Bronchial epithelial cell (primary cell): ENCODE measurements around the gene ASPN. TPM values are rescaled to one million over a fixed set of nuclear protein-coding genes. Genes with fewer than 3 reads are reported as not detected.

Experiments used
- DNase-seq: peaks from one replicate; pipeline ENCODE4 v3.0.0-alpha.2; 2010; ENCODE audit warnings: low read depth
- FAIRE-seq: peaks from 2 replicates; lab custom pipeline; 2011; peaks lifted over from hg19 to GRCh38; lab: Jason Lieb, UNC
- H3K27me3 ChIP-seq: 2 replicates; pipeline ENCODE4 v1.5.1; 2011; ENCODE audit warnings: low read length; ENCODE audit not compliant: control insufficient read depth, insufficient read depth
- H3K36me3 ChIP-seq: 2 replicates; pipeline ENCODE4 v1.5.1; 2011; ENCODE audit warnings: low read length; ENCODE audit not compliant: control insufficient read depth, insufficient read depth
- H3K4me3 ChIP-seq: 2 replicates; pipeline ENCODE4 v1.5.1; 2011; ENCODE audit warnings: mild to moderate bottlenecking, low read depth, low read length, control low read depth
- total RNA-seq: library from RNA; depleted of rRNA; stranded (reverse); fragments of >200 nt; gene quantifications from 2 replicates; pipeline ENCODE4 v1.2.1, GENCODE V29; 2014
- TF ChIP-seq, protein P1 (sequence below): IDR thresholded peaks from 2 replicates; pipeline ENCODE4 v1.5.1; 2011; ENCODE audit warnings: mild to moderate bottlenecking, moderate library complexity, low read length, control low read depth, inconsistent platforms; ENCODE audit not compliant: insufficient read depth, severe bottlenecking

ASPN gene
- total RNA-seq, 1 donor from 2014 or later = not detected

GRCh38 chr9:92467511-92467910 lies 14.8 kb downstream of the ASPN start:
- Histone ChIP-seq H3K4me3 (no peak overlapping the region), H3K36me3 (no peaks in the 10 kb centered on the region), H3K27me3 (no peaks in the 10 kb centered on the region)
- FAIRE-seq (no peak), DNase-seq (peak; percentile 75)
- TF ChIP-seq, protein P1, sequence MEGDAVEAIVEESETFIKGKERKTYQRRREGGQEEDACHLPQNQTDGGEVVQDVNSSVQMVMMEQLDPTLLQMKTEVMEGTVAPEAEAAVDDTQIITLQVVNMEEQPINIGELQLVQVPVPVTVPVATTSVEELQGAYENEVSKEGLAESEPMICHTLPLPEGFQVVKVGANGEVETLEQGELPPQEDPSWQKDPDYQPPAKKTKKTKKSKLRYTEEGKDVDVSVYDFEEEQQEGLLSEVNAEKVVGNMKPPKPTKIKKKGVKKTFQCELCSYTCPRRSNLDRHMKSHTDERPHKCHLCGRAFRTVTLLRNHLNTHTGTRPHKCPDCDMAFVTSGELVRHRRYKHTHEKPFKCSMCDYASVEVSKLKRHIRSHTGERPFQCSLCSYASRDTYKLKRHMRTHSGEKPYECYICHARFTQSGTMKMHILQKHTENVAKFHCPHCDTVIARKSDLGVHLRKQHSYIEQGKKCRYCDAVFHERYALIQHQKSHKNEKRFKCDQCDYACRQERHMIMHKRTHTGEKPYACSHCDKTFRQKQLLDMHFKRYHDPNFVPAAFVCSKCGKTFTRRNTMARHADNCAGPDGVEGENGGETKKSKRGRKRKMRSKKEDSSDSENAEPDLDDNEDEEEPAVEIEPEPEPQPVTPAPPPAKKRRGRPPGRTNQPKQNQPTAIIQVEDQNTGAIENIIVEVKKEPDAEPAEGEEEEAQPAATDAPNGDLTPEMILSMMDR = no peak

DNA sequence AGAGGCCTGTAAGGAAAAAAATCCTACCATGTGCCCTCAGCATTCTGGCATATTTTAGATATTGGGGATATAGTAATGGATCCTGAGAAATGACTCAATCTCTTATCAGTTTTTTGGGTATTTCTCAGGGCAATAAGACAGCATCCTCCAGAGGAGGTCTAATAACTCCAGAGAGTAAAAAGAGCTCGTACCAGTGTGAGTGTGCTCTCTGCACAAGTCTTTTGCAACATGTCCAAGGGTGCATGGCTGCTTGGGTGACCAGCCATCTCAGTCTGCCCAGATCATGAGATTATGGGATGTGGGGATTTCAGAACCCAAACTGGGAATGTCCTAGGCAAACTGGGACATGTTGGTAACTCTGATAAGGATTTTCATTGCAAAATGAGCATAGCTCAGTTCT lies 15.3 kb downstream of the ASPN start:
- H3K36me3 ChIP-seq = no peaks in the 10 kb centered on the region
- H3K4me3 ChIP-seq = no peak overlapping the region
- no peaks in the 10 kb centered on the region for H3K27me3 ChIP-seq
- FAIRE-seq = no peak
- no peak for DNase-seq
- TF ChIP-seq, protein P1 = no peak

GRCh38 chr9:92463984-92464383 lies 18.3 kb downstream of the ASPN start:
- FAIRE-seq (no peak), DNase-seq (peak; percentile 88)
- TF ChIP-seq, protein P1 = no peak
- Histone ChIP-seq H3K27me3 (no peaks in the 10 kb centered on the region), H3K4me3 (no peak overlapping the region), H3K36me3 (no peaks in the 10 kb centered on the region)

DNA sequence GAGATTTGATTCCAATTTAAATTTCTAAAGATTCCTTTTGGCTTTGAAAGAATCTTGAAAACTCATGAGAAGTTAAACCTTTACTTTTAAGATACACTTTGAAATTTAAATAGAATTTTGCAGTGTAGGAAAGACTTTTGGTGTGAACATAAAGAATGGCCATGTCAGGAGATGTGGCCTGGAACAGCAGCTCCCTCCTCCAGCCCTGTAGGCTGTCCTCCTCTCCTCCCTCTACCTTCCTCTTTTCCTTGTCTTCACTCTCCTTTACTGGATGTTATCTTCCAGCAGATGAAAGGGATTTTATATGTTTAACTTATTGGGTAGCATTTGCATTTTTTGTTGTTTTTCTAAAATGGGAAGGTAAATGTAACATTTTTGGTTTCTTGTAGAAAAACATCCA lies 18.9 kb downstream of the ASPN start:
- DNase-seq = no peak
- Histone ChIP-seq H3K36me3 (no peaks in the 10 kb centered on the region), H3K4me3 (no peak overlapping the region), H3K27me3 (no peaks in the 10 kb centered on the region)
- no peak for FAIRE-seq
- TF ChIP-seq, protein P1 = no peak

- FAIRE-seq (no peak), DNase-seq (no peak)
- TF ChIP-seq, protein P1 = no peak
- Histone ChIP-seq H3K36me3 (no peaks in the 10 kb centered on the region), H3K27me3 (no peaks in the 10 kb centered on the region), H3K4me3 (no peak overlapping the region)
Measured at GRCh38 chr9:92457576-92457975, 24.7 kb downstream of the ASPN start.

- DNase-seq (no peak), FAIRE-seq (no peak)
- TF ChIP-seq, protein P1 = peak; percentile 24
- Histone ChIP-seq H3K27me3 (no peaks in the 10 kb centered on the region), H3K36me3 (no peaks in the 10 kb centered on the region), H3K4me3 (no peak overlapping the region)
Measured at GRCh38 chr9:92455217-92455616, 27.1 kb downstream of the ASPN start.
